HCT116 (cell line): ENCODE results near the gene SLC25A1.

ENCODE experiments used
- CBX3 ChIP-seq: IDR thresholded peaks from 2 replicates; pipeline ENCODE4 v1.6.1; 2012; ENCODE audit warnings: low read depth
- CTCF ChIP-seq, 3 experiments: fragments of 200-600 bp in 1 of 3; sonication (generic) in 1 of 3; IDR thresholded peaks in 2 of 3; conservative IDR thresholded peaks in 1 of 3; 2 replicates each; pipeline ENCODE4 v1.5.1; 2012 to 2017; ENCODE audit warnings: low read depth in 2 of 3, low read length in 2 of 3, antibody characterized with exemption in 1 of 3, borderline replicate concordance in 1 of 3, control low read depth in 1 of 3, mild to moderate bottlenecking in 1 of 3, mixed read lengths in 1 of 3, mixed run types in 1 of 3, moderate library complexity in 1 of 3; ENCODE audit not compliant: insufficient read depth in 1 of 3
- ELF1 ChIP-seq: IDR thresholded peaks from 2 replicates; pipeline ENCODE4 v1.6.1; 2012; ENCODE audit warnings: low read depth, borderline replicate concordance
- EZH2 ChIP-seq: fragments of 200-600 bp; sonication (generic); IDR thresholded peaks from 2 replicates; pipeline ENCODE4 v1.6.1; 2017; ENCODE audit warnings: antibody characterized with exemption, mixed run types
- EZH2phosphoT487 ChIP-seq: fragments of 200-600 bp; IDR thresholded peaks from 2 replicates; pipeline ENCODE4 v1.6.1; 2018; ENCODE audit warnings: antibody characterized with exemption, borderline replicate concordance
- FOSL1 ChIP-seq: IDR thresholded peaks from 2 replicates; pipeline ENCODE4 v1.6.1; 2012; ENCODE audit warnings: low read depth
- POLR2A ChIP-seq: IDR thresholded peaks from 2 replicates; pipeline ENCODE4 v1.7.0; 2011; ENCODE audit warnings: borderline replicate concordance; ENCODE audit not compliant: insufficient read depth, insufficient read length; ENCODE audit errors: extremely low read depth
- POLR2AphosphoS5 ChIP-seq: IDR thresholded peaks from 2 replicates; pipeline ENCODE4 v1.6.1; 2011; ENCODE audit warnings: mild to moderate bottlenecking, low read depth, low read length, moderate library complexity
- YY1 ChIP-seq: IDR thresholded peaks from 2 replicates; pipeline ENCODE4 v1.6.1; 2011; ENCODE audit warnings: low read length, low read depth, moderate library complexity, mild to moderate bottlenecking; ENCODE audit not compliant: insufficient replicate concordance; ENCODE audit errors: extremely low read depth
- ZFX ChIP-seq: fragments of 450-650 bp; IDR thresholded peaks from 2 replicates; pipeline ENCODE4 v1.6.1; 2017
- TF ChIP-seq, protein P1 (sequence below): IDR thresholded peaks from 2 replicates; pipeline ENCODE4 v1.6.1; 2011; ENCODE audit warnings: mild to moderate bottlenecking, low read length, moderate library complexity; ENCODE audit not compliant: insufficient replicate concordance; ENCODE audit errors: extremely low read depth
- TF ChIP-seq, protein P2 (sequence below): IDR thresholded peaks from 2 replicates; pipeline ENCODE4 v1.6.1; 2012; ENCODE audit warnings: low read depth
- TF ChIP-seq, protein P3 (sequence below): IDR thresholded peaks from 2 replicates; pipeline ENCODE4 v1.6.1; 2012

- TF ChIP-seq CTCF (IDR thresholded peaks at IDR 0.05 in 2 of 3, conservative IDR thresholded peaks at IDR 0.05 in 1 of 3; ENCODE audit: borderline replicate concordance in 1 of 3, insufficient read depth in 1 of 3, low read depth in 2 of 3, low read length in 2 of 3) (no peak), POLR2AphosphoS5 (no peak), EZH2 (no peak), ELF1 (no peak), YY1 (no peak), POLR2A (no peak), EZH2phosphoT487 (no peak), CBX3 (no peak), ZFX (no peak), FOSL1 (no peak)
- TF ChIP-seq, protein P1, sequence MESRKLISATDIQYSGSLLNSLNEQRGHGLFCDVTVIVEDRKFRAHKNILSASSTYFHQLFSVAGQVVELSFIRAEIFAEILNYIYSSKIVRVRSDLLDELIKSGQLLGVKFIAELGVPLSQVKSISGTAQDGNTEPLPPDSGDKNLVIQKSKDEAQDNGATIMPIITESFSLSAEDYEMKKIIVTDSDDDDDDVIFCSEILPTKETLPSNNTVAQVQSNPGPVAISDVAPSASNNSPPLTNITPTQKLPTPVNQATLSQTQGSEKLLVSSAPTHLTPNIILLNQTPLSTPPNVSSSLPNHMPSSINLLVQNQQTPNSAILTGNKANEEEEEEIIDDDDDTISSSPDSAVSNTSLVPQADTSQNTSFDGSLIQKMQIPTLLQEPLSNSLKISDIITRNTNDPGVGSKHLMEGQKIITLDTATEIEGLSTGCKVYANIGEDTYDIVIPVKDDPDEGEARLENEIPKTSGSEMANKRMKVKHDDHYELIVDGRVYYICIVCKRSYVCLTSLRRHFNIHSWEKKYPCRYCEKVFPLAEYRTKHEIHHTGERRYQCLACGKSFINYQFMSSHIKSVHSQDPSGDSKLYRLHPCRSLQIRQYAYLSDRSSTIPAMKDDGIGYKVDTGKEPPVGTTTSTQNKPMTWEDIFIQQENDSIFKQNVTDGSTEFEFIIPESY: no peak
- TF ChIP-seq, protein P2, sequence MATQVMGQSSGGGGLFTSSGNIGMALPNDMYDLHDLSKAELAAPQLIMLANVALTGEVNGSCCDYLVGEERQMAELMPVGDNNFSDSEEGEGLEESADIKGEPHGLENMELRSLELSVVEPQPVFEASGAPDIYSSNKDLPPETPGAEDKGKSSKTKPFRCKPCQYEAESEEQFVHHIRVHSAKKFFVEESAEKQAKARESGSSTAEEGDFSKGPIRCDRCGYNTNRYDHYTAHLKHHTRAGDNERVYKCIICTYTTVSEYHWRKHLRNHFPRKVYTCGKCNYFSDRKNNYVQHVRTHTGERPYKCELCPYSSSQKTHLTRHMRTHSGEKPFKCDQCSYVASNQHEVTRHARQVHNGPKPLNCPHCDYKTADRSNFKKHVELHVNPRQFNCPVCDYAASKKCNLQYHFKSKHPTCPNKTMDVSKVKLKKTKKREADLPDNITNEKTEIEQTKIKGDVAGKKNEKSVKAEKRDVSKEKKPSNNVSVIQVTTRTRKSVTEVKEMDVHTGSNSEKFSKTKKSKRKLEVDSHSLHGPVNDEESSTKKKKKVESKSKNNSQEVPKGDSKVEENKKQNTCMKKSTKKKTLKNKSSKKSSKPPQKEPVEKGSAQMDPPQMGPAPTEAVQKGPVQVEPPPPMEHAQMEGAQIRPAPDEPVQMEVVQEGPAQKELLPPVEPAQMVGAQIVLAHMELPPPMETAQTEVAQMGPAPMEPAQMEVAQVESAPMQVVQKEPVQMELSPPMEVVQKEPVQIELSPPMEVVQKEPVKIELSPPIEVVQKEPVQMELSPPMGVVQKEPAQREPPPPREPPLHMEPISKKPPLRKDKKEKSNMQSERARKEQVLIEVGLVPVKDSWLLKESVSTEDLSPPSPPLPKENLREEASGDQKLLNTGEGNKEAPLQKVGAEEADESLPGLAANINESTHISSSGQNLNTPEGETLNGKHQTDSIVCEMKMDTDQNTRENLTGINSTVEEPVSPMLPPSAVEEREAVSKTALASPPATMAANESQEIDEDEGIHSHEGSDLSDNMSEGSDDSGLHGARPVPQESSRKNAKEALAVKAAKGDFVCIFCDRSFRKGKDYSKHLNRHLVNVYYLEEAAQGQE: no peak
- TF ChIP-seq, protein P3, sequence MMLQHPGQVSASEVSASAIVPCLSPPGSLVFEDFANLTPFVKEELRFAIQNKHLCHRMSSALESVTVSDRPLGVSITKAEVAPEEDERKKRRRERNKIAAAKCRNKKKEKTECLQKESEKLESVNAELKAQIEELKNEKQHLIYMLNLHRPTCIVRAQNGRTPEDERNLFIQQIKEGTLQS: no peak
These were observed 14.1 kb downstream of the SLC25A1 start for GRCh38 chr22:19164425-19164824.
